ENCODE measurements around the gene CLASP1.

DNA sequence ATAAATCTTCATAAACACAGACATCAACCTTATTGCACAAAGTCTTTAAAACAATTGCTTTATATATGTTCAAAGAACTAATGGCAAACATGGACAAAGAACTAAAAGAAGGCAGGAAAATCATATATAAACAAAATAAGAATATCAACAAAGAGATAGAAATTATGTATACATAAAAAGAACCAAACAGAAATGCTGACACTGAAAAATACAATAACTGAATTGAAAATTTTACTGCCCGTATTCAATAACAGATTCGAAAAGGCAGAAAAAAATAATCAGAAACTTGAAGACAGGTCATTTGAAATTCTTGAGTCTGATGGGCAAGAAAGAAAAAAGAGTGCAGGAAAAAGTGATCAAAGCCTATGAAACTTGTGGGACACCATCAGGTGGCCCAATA lies 342.2 kb downstream of the CLASP1 start:
- TF ChIP-seq, protein P1, sequence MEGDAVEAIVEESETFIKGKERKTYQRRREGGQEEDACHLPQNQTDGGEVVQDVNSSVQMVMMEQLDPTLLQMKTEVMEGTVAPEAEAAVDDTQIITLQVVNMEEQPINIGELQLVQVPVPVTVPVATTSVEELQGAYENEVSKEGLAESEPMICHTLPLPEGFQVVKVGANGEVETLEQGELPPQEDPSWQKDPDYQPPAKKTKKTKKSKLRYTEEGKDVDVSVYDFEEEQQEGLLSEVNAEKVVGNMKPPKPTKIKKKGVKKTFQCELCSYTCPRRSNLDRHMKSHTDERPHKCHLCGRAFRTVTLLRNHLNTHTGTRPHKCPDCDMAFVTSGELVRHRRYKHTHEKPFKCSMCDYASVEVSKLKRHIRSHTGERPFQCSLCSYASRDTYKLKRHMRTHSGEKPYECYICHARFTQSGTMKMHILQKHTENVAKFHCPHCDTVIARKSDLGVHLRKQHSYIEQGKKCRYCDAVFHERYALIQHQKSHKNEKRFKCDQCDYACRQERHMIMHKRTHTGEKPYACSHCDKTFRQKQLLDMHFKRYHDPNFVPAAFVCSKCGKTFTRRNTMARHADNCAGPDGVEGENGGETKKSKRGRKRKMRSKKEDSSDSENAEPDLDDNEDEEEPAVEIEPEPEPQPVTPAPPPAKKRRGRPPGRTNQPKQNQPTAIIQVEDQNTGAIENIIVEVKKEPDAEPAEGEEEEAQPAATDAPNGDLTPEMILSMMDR (IDR thresholded peaks at IDR 0.05) = no peak
- no peak for TF ChIP-seq POLR2A (IDR thresholded peaks at IDR 0.05)

Data from heart left ventricle (tissue), 13 donors.